Measurements from ENCODE around the gene NEK8. TPM values are rescaled to one million over a fixed set of nuclear protein-coding genes. Genes with fewer than 3 reads are reported as not detected.
"Not testable (repeated sequence)": the region's sequence is repeated elsewhere in the genome, so short reads cannot be mapped to it uniquely, and the experiment has no call there.

NEK8 gene
- total and polyA plus RNA-seq, 2 of the 8 experiments (the other 6 are each of a cell fraction or from before 2014, with no cell fraction given): 14.9 to 23.3 TPM

DNA sequence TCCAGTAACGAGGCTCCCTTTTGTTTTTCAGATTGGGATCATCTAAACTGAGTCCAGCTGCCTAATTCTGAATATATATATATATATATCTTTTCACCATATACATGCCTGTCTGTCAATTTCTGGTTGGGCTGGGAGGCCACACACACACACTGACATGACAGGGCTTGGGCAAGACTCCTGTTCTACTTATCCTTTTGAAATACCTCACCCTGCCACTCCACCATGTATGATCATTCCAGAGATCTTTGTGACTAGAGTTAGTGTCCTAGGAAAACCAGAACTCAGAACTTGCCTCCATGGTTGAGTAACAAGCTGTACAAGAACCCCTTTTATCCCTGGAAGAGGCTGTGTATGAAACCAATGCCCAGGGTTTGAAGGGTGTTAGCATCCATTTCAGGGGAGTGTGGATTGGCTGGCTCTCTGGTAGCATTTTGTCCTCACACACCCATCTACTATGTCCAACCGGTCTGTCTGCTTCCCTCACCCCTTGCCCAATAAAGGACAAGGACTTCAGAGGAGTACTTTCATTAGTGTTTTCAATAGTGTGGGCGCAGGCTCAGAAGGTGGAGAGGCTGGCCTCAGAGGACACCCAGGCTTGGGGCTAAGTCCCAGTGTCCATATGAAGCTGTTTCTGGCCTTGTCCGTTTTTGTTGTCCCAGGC lies 4.6 kb upstream of the NEK8 start:
- not testable (repeated sequence) for H3K56ac ChIP-seq (replicated peaks; ENCODE audit: insufficient read length, low read depth, low read length); H3K79me1 ChIP-seq (ENCODE audit: low read depth, low read length); H3K9ac ChIP-seq (replicated peaks in 1 of 4; ENCODE audit: extremely low read depth in 1 of 4, low read depth in 3 of 4, low read length in 3 of 4); H3K27me3 ChIP-seq (replicated peaks in 1 of 4; ENCODE audit: control insufficient read depth in 3 of 4, extremely low read depth in 1 of 4, insufficient read depth in 3 of 4, low read length in 3 of 4); H4K5ac ChIP-seq (ENCODE audit: insufficient read length, low read depth, low read length); H2AFZ ChIP-seq (ENCODE audit: low read length); H3K23ac ChIP-seq (ENCODE audit: insufficient read length); DNase-seq (ENCODE audit: low read depth in 1 of 2, low spot score in 2 of 2); H2BK15ac ChIP-seq (ENCODE audit: low read length); H2BK20ac ChIP-seq (ENCODE audit: low read length); H3K18ac ChIP-seq (ENCODE audit: extremely low read depth, low read length); FAIRE-seq; H3K14ac ChIP-seq (ENCODE audit: insufficient read length); H3K27ac ChIP-seq (ENCODE audit: low read depth, low read length); H3K4ac ChIP-seq (replicated peaks; ENCODE audit: insufficient read length, low read depth, low read length); H4K8ac ChIP-seq (ENCODE audit: extremely low read depth, insufficient read depth, low read length); H3K9me3 ChIP-seq (ENCODE audit: insufficient read depth in 2 of 2, low read depth in 1 of 2, low read length in 1 of 2); H4K91ac ChIP-seq (replicated peaks; ENCODE audit: insufficient read length, low read length); H2BK120ac ChIP-seq (replicated peaks; ENCODE audit: low read depth, low read length); H2BK5ac ChIP-seq (ENCODE audit: low read depth, low read length); H2BK12ac ChIP-seq (ENCODE audit: low read depth, low read length); H2AK5ac ChIP-seq (ENCODE audit: low read depth, low read length)
- peaks cover 19 to 49% (median 36%) of the 10 kb centered on the region in 4 experiments for H3K36me3 ChIP-seq (ENCODE audit: control insufficient read depth in 2 of 4, insufficient read depth in 4 of 4, low read length in 3 of 4)
- ChIA-PET CTCF (ENCODE audit: partially characterized antibody) (interaction anchor here (1.2 to 16.9 kb wide), 3 partner anchors 26 to 188 kb away, joined by 4 to 316 read pairs (median 4); no protein-coding TSS in a partner anchor), POLR2A (ENCODE audit: partially characterized antibody) (interaction anchor here (0.7 to 17.6 kb wide), 18 partner anchors 10 to 407 kb away, joined by 3 to 813 read pairs (median 8); partner anchors contain the start of genes BLTP2, DHRS13, FAM222B and FLOT2)
- H4K20me1 ChIP-seq (replicated peaks in 1 of 2; ENCODE audit: control insufficient read depth in 1 of 2, insufficient read depth in 2 of 2, low read length in 2 of 2): peaks cover 6 to 19% of the 10 kb centered on the region in 2 experiments
- H3K23me2 ChIP-seq (ENCODE audit: low read depth, low read length): peaks cover 24% of the 10 kb centered on the region
- 83% methylated on average over 4 of the region's 4 CpGs; no CpG with 5 or more reads in 1 of the 2 experiments for WGBS, 2 experiments (ENCODE audit: extremely low coverage in 1 of 2, insufficient coverage in 1 of 2, insufficient read length in 1 of 2, insufficient replicate concordance in 2 of 2, low coverage in 1 of 2, low lambda C conversion rate in 2 of 2, missing lambda C conversion rate in 1 of 2)
- H3K4me2 ChIP-seq (ENCODE audit: insufficient read depth in 1 of 2, low read depth in 2 of 2, low read length in 2 of 2): peak overlapping the region; percentile 85 to 95
- peaks cover 0 to 15% (median 6%) of the 10 kb centered on the region in 4 experiments; a peak in 6 of 7 replicates for H3K4me1 ChIP-seq (replicated peaks in 1 of 4; ENCODE audit: control insufficient read depth in 3 of 4, insufficient read depth in 4 of 4, low read length in 3 of 4)
- H3K4me3 ChIP-seq (ENCODE audit: extremely low read depth in 1 of 4, insufficient read depth in 2 of 4, low read depth in 3 of 4, low read length in 4 of 4): peak overlapping the region in 2 of 4 experiments; percentile 57 to 81; a peak in 3 of 8 replicates
- peaks cover 5 to 37% of the 10 kb centered on the region in 2 experiments; a peak in 3 of 4 replicates for H3K79me2 ChIP-seq (ENCODE audit: control insufficient read depth in 1 of 2, insufficient read depth in 2 of 2, low read length in 2 of 2)
